GM12892 (cell line): Measurements from ENCODE around the gene OSTN.

ENCODE experiments used
- POLR2A ChIP-seq: IDR thresholded peaks from 2 replicates; pipeline ENCODE4 v1.6.1; 2011; ENCODE audit warnings: low read depth, low read length, control low read depth
- POLR2AphosphoS5 ChIP-seq: IDR thresholded peaks from 2 replicates; pipeline ENCODE4 v1.6.1; 2011; ENCODE audit warnings: low read depth, low read length, control low read depth
- TAF1 ChIP-seq: IDR thresholded peaks from 2 replicates; pipeline ENCODE4 v1.6.1; 2011; ENCODE audit warnings: low read depth, mild to moderate bottlenecking, control low read depth, low read length, borderline replicate concordance

DNA sequence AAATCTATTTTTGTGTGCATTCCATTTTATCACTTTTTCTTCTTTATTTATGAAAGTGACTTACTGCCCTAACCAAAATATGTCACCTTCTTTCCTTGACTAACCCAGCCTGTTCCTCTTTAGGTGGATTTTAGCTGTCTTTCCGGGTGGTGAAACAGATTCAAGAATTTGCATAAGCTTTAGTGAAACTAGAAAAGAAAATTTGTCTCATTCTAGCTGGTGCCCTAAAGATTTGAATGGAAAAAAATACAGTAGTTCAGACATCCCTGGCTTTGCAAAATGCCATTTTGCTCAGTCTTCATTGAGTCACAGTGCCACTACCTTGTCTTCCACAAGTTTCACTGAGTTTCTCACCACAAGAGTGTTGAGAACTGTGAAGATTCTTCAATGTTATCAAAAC is 102.0 kb downstream of the OSTN start:
- TF ChIP-seq POLR2AphosphoS5: no peak
- no peak for TF ChIP-seq POLR2A
- TF ChIP-seq TAF1: no peak
